SU-DHL-6 (cell line): Measurements from ENCODE around the gene ACADSB.

Source experiments
- H2AFZ ChIP-seq: fragments of 200-600 bp; sonication (generic); 2 replicates; pipeline ENCODE4 v1.6.1; 2014; ENCODE audit warnings: low read depth, mild to moderate bottlenecking, moderate library complexity, mixed read lengths, antibody characterized with exemption, low read length; ENCODE audit not compliant: severe bottlenecking
- H3F3A ChIP-seq: fragments of 200-600 bp; shearing (Covaris generic); 2 replicates; pipeline ENCODE4 v1.6.0; 2016; ENCODE audit warnings: antibody characterized with exemption, mild to moderate bottlenecking; ENCODE audit not compliant: insufficient read depth
- H3K27ac ChIP-seq: fragments of 200-600 bp; sonication (generic); 2 replicates; pipeline ENCODE4 v1.5.1; 2016; ENCODE audit warnings: low read depth, mild to moderate bottlenecking, low read length, moderate library complexity, mixed read lengths
- H3K27me3 ChIP-seq: fragments of 200-600 bp; sonication (generic), shearing (Covaris generic); 2 replicates; pipeline ENCODE4 v1.6.0; 2014; ENCODE audit warnings: mild to moderate bottlenecking, low read length
- H3K36me3 ChIP-seq: fragments of 200-600 bp; sonication (generic); 2 replicates; pipeline ENCODE4 v1.6.1; 2014; ENCODE audit warnings: mild to moderate bottlenecking, low read length, mixed read lengths
- H3K4me2 ChIP-seq: fragments of 300-600, 200-600 bp; shearing (Covaris generic), sonication (generic); 2 replicates; pipeline ENCODE4 v1.6.0; 2014; ENCODE audit warnings: low read length, low read depth, mild to moderate bottlenecking; ENCODE audit not compliant: poor library complexity, severe bottlenecking
- H3K4me3 ChIP-seq: fragments of 200-600 bp; sonication (generic); 2 replicates; pipeline ENCODE4 v1.5.1; 2014; ENCODE audit warnings: antibody characterized with exemption, low read length, mild to moderate bottlenecking, mixed read lengths; ENCODE audit not compliant: insufficient read depth, poor library complexity, severe bottlenecking
- H3K79me2 ChIP-seq: fragments of 200-600 bp; sonication (generic); 2 replicates; pipeline ENCODE4 v1.6.1; 2014; ENCODE audit warnings: mild to moderate bottlenecking, low read length, moderate library complexity; ENCODE audit not compliant: insufficient read depth
- H3K9ac ChIP-seq: fragments of 200-600 bp; sonication (generic); 2 replicates; pipeline ENCODE4 v1.7.0; 2014; ENCODE audit warnings: mild to moderate bottlenecking, low read length
- H3K9me2 ChIP-seq: fragments of 200-600 bp; sonication (generic); replicated peaks from 2 replicates; pipeline ENCODE4 v1.6.1; 2014; ENCODE audit warnings: low read length; ENCODE audit not compliant: insufficient read depth
- H3K9me3 ChIP-seq: fragments of 200-600 bp; sonication (generic); 2 replicates; pipeline ENCODE4 v1.6.1; 2014; ENCODE audit warnings: low read length, mixed read lengths; ENCODE audit not compliant: insufficient read depth
- H4K20me1 ChIP-seq: fragments of 200-600 bp; sonication (generic); 2 replicates; pipeline ENCODE4 v1.6.1; 2014; ENCODE audit warnings: low read depth, mild to moderate bottlenecking, antibody characterized with exemption, low read length, moderate library complexity, mixed read lengths
- EZH2phosphoT487 ChIP-seq: fragments of 200-600 bp; sonication (generic), shearing (Covaris generic); conservative IDR thresholded peaks from 2 replicates; pipeline ENCODE4 v1.6.1; 2018; ENCODE audit warnings: mild to moderate bottlenecking, antibody characterized with exemption, low read length, moderate library complexity, mixed read lengths
- TF ChIP-seq, protein P1 (sequence below): fragments of 200-600 bp; sonication (generic); IDR thresholded peaks from one replicate; pipeline ENCODE4 v1.5.1; 2017; ENCODE audit warnings: antibody characterized with exemption, mild to moderate bottlenecking, low read length, moderate library complexity; ENCODE audit not compliant: insufficient read depth, poor library complexity, severe bottlenecking

The ACADSB gene

DNA sequence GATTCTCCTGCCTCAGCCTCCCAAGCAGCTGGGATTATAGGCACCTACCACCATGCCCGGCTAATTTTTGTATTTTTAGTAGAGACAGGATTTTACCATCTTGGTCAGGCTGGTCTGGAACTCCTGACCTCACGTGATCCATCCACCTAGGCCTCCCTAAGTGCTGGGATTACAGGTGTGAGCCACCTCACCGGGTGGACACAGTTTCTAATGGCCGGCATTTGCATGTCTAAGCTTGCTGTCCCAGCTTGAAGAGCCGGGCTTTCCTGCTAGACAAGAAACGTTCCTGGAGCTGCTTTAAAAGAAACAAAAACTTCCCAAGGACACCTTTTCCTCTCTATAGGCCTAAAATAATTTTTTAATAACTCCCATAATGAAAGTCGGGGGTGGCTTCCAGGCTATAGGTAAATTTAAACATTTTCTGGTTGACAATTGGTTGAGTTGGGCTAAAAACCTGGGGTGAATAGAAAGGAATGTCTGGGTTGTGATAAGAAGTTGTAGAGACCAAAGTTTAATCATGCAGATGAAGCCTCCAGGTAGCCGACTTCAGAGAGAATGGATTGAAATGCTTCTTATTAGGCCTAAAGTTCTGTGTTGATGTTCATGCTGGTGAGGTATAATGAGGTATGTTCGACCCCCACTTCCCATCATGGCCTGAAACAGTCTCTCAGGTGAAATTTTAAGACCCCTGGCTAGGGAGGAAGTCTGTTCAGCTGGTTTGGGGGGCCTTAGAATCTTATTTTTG lies 8.8 kb downstream of the ACADSB start:
- Histone ChIP-seq H3K9me3 (no peaks in the 10 kb centered on the region), H3K27me3 (no peaks in the 10 kb centered on the region), H2AFZ (no peak overlapping the region), H3K36me3 (no peaks in the 10 kb centered on the region), H3K9me2 (no peaks in the 10 kb centered on the region), H4K20me1 (no peaks in the 10 kb centered on the region), H3F3A (no peaks in the 10 kb centered on the region), H3K27ac (no peak overlapping the region), H3K4me2 (no peak overlapping the region), H3K9ac (no peak overlapping the region), H3K79me2 (no peaks in the 10 kb centered on the region), H3K4me3 (no peak overlapping the region)
- TF ChIP-seq, protein P1, sequence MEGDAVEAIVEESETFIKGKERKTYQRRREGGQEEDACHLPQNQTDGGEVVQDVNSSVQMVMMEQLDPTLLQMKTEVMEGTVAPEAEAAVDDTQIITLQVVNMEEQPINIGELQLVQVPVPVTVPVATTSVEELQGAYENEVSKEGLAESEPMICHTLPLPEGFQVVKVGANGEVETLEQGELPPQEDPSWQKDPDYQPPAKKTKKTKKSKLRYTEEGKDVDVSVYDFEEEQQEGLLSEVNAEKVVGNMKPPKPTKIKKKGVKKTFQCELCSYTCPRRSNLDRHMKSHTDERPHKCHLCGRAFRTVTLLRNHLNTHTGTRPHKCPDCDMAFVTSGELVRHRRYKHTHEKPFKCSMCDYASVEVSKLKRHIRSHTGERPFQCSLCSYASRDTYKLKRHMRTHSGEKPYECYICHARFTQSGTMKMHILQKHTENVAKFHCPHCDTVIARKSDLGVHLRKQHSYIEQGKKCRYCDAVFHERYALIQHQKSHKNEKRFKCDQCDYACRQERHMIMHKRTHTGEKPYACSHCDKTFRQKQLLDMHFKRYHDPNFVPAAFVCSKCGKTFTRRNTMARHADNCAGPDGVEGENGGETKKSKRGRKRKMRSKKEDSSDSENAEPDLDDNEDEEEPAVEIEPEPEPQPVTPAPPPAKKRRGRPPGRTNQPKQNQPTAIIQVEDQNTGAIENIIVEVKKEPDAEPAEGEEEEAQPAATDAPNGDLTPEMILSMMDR, result no peak
- no peak for TF ChIP-seq EZH2phosphoT487

DNA sequence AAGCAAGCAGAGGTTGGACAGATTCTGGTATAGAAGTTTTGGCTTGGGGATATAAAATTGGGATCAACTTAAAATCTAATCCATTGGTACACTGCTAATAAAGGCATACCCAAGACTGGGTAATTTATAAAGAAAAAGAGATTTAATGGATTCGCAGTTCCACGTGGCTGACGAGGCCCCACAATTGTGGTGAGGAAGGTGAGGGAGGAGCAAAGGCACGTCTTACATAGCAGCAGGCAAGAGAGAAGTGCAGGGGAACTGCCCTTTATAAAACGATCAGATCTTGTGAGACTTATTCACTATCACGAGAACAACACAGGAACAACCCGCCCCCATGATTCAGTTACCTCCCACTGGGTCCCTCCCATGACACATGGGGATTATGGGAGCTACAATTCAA lies 9.7 kb downstream of the ACADSB start:
- no peaks in the 10 kb centered on the region for H3K79me2 ChIP-seq
- no peaks in the 10 kb centered on the region for H3K9me3 ChIP-seq
- H3K9me2 ChIP-seq, result no peaks in the 10 kb centered on the region
- H2AFZ ChIP-seq, result no peak overlapping the region
- no peak overlapping the region for H3K27ac ChIP-seq
- H4K20me1 ChIP-seq, result no peaks in the 10 kb centered on the region
- H3F3A ChIP-seq, result no peaks in the 10 kb centered on the region
- no peaks in the 10 kb centered on the region for H3K36me3 ChIP-seq
- H3K27me3 ChIP-seq, result no peaks in the 10 kb centered on the region
- no peak overlapping the region for H3K9ac ChIP-seq
- H3K4me3 ChIP-seq, result no peak overlapping the region
- H3K4me2 ChIP-seq, result no peak overlapping the region
- TF ChIP-seq, protein P1, result no peak
- TF ChIP-seq EZH2phosphoT487, result no peak

DNA sequence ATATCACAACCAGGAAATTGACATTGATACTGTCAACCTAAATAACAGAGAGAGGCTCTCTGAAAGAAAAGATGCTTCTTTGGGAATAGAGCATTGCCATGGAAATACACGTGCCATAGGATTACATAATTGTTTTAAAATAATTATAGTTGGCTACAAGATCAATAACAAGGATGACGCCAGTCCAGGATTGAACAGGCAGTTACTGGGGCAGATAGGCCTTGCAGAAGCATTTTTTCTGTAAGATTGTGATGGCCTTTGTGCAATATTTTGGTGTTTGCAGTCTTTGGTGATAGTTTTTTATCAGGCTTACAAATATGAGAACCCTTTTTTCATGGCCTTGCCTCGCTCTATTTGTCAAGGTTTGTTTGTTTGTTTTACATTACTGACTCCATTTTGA lies 10.5 kb downstream of the ACADSB start:
- Histone ChIP-seq H3K4me3 (no peak overlapping the region), H3K9ac (no peak overlapping the region), H3K27me3 (no peaks in the 10 kb centered on the region), H2AFZ (no peak overlapping the region), H3K79me2 (no peaks in the 10 kb centered on the region), H3K9me2 (no peaks in the 10 kb centered on the region), H3K9me3 (no peaks in the 10 kb centered on the region), H3K4me2 (no peak overlapping the region), H3F3A (no peaks in the 10 kb centered on the region), H4K20me1 (no peaks in the 10 kb centered on the region), H3K36me3 (no peaks in the 10 kb centered on the region), H3K27ac (no peak overlapping the region)
- TF ChIP-seq, protein P1, result no peak
- no peak for TF ChIP-seq EZH2phosphoT487
